Measurements from ENCODE around the gene IRAK1.

DNA sequence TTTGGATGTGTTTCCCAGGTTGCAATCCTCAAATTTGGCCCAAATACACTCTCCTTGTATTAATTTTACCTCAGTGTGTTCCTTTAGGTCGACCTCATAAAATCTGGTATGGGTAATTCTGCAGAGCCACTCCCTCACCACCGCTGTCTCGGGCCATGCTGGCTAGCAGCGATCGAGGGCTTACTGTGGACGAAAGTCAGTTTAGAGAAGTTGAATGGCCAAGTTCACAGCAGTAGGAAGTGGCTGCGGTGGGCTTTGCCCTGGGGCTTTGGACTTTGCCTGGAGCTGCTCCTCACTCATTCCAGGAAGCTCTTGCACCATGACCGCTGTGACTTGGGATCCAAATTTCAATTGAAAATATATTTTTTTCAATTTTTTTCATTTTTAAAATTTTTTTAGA is 27.5 kb downstream of the IRAK1 start:
- TF ChIP-seq, protein P1, sequence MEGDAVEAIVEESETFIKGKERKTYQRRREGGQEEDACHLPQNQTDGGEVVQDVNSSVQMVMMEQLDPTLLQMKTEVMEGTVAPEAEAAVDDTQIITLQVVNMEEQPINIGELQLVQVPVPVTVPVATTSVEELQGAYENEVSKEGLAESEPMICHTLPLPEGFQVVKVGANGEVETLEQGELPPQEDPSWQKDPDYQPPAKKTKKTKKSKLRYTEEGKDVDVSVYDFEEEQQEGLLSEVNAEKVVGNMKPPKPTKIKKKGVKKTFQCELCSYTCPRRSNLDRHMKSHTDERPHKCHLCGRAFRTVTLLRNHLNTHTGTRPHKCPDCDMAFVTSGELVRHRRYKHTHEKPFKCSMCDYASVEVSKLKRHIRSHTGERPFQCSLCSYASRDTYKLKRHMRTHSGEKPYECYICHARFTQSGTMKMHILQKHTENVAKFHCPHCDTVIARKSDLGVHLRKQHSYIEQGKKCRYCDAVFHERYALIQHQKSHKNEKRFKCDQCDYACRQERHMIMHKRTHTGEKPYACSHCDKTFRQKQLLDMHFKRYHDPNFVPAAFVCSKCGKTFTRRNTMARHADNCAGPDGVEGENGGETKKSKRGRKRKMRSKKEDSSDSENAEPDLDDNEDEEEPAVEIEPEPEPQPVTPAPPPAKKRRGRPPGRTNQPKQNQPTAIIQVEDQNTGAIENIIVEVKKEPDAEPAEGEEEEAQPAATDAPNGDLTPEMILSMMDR (IDR thresholded peaks at IDR 0.05 in 2 of 3, conservative IDR thresholded peaks at IDR 0.05 in 1 of 3; ENCODE audit: borderline replicate concordance in 1 of 3, insufficient read depth in 1 of 3, low read depth in 2 of 3, low read length in 2 of 3), result no peak
- TF ChIP-seq JUND (IDR thresholded peaks at IDR 0.05) (no peak), POLR2A (IDR thresholded peaks at IDR 0.05; ENCODE audit: borderline replicate concordance, extremely low read depth, insufficient read depth, insufficient read length) (no peak), TCF7L2 (IDR thresholded peaks at IDR 0.05; ENCODE audit: borderline replicate concordance, extremely low read depth, insufficient read depth, insufficient read length) (no peak), EGR1 (IDR thresholded peaks at IDR 0.05; ENCODE audit: low read depth) (no peak), RAD21 (IDR thresholded peaks at IDR 0.05; ENCODE audit: low read depth) (no peak), POLR2AphosphoS5 (IDR thresholded peaks at IDR 0.05; ENCODE audit: low read depth, low read length) (no peak), EZH2phosphoT487 (IDR thresholded peaks at IDR 0.05; ENCODE audit: borderline replicate concordance) (no peak), SIN3A (IDR thresholded peaks at IDR 0.05; ENCODE audit: low read depth) (no peak), CBX3 (IDR thresholded peaks at IDR 0.05; ENCODE audit: low read depth) (no peak), EZH2 (IDR thresholded peaks at IDR 0.05) (no peak), ZFX (IDR thresholded peaks at IDR 0.05) (no peak)
- TF ChIP-seq, protein P2, sequence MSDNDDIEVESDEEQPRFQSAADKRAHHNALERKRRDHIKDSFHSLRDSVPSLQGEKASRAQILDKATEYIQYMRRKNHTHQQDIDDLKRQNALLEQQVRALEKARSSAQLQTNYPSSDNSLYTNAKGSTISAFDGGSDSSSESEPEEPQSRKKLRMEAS (IDR thresholded peaks at IDR 0.05), result no peak
- TF ChIP-seq, protein P3, sequence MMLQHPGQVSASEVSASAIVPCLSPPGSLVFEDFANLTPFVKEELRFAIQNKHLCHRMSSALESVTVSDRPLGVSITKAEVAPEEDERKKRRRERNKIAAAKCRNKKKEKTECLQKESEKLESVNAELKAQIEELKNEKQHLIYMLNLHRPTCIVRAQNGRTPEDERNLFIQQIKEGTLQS (IDR thresholded peaks at IDR 0.05), result no peak
